Esophagus muscularis mucosa (tissue), 4 donors: ENCODE data around the gene TPO. TPM values are rescaled to one million over a fixed set of nuclear protein-coding genes. Genes with fewer than 3 reads are reported as not detected.

Experiments
- DNase-seq: peaks from one replicate; pipeline ENCODE4 v3.0.0-alpha.2; 2017; ENCODE audit errors: extremely low spot score
- H3K27ac ChIP-seq, 4 donors: fragments of 200-600 bp; sonication (generic); replicated peaks in 1 of 4; 1 replicate in 3 of 4; 2 replicates in 1 of 4; pipeline ENCODE4 v1.5.1; 2016 to 2019; ENCODE audit warnings: mild to moderate bottlenecking in 1 of 4
- H3K27me3 ChIP-seq, 4 donors: fragments of 200-600 bp; sonication (generic); one replicate each; pipeline versions ENCODE4 v1.5.1 to v1.6.0; 2016 to 2019
- H3K36me3 ChIP-seq, 4 donors: fragments of 200-600 bp; sonication (generic); one replicate each; pipeline ENCODE4 v1.5.1; 2016 to 2019
- H3K4me1 ChIP-seq, 4 donors: fragments of 200-600 bp; sonication (generic); one replicate each; pipeline ENCODE4 v1.5.1; 2016 to 2019
- H3K4me3 ChIP-seq, 4 donors: fragments of 200-600 bp; sonication (generic); 1 replicate in 2 of 4; 2 replicates in 2 of 4; pipeline ENCODE4 v1.5.1; 2016 to 2019; ENCODE audit warnings: mild to moderate bottlenecking in 4 of 4, moderate library complexity in 1 of 4
- H3K9me3 ChIP-seq, 4 donors: fragments of 200-600 bp; sonication (generic); 1 replicate in 3 of 4; 2 replicates in 1 of 4; pipeline ENCODE4 v1.5.1; 2016 to 2019
- CTCF ChIP-seq, 3 experiments: fragments of 200-600 bp in 2 of 3; fragments of 450-650 bp in 1 of 3; sonication (generic) in 2 of 3; IDR thresholded peaks; one replicate each; pipeline ENCODE4 v1.5.1; 2017 to 2019; ENCODE audit warnings: antibody characterized with exemption in 3 of 3, mild to moderate bottlenecking in 2 of 3, moderate library complexity in 1 of 3
- EP300 ChIP-seq: sonication (generic); formaldehyde crosslinking; IDR thresholded peaks from one replicate; pipeline ENCODE4 v1.6.1; 2017; ENCODE audit warnings: antibody characterized with exemption
- POLR2A ChIP-seq: fragments of 450-650 bp; IDR thresholded peaks from one replicate; pipeline ENCODE4 v1.6.1; 2017; ENCODE audit warnings: antibody characterized with exemption, moderate library complexity, mild to moderate bottlenecking, low read depth
- POLR2AphosphoS5 ChIP-seq, 2 donors: sonication (generic); formaldehyde crosslinking; IDR thresholded peaks; one replicate each; pipeline ENCODE4 v1.6.1; 2017; ENCODE audit warnings: antibody characterized with exemption in 2 of 2
- WGBS: methylation state at CpG from one replicate; pipeline ENCODE4 v1.1.5; 2018; 5-methylcytosine and 5-hydroxymethylcytosine counted together
- intact Hi-C: fragments of 100-400 bp; cut with DNase I; formaldehyde crosslinking; loops from one replicate; pipeline ENCODE4 v1.15.1; 2023
- total RNA-seq, 4 donors: library from RNA; depleted of rRNA; stranded (reverse); fragments of >200 nt; gene quantifications; one replicate each; pipeline versions ENCODE4 v1.1.0 to v1.2.1, GENCODE V29; 2016

Gene TPO
- total RNA-seq, 4 donors from 2014 or later: 7.1 to 18.4 (median 10.4) TPM

GRCh38 chr2:1479346-1479745 is 66.1 kb downstream of the TPO start:
- Histone ChIP-seq H3K27ac (no peak overlapping the region), H3K4me1 (no peaks in the 10 kb centered on the region), H3K9me3 (no peaks in the 10 kb centered on the region), H3K36me3 (peaks cover 0 to 31% (median 0%) of the 10 kb centered on the region in 4 donors), H3K27me3 (peaks cover 0 to 6% (median 0%) of the 10 kb centered on the region in 4 donors), H3K4me3 (no peak overlapping the region)
- DNase-seq: no peak
- intact Hi-C loops: no loop called here
- TF ChIP-seq POLR2A (no peak), CTCF (IDR thresholded peaks at IDR 0.05) (no peak), POLR2AphosphoS5 (IDR thresholded peaks at IDR 0.05) (no peak), EP300 (no peak)
- 88% methylated on average over 6 of the region's 6 CpGs for WGBS

GRCh38 chr2:1480671-1481076 is 67.4 kb downstream of the TPO start:
- no peak overlapping the region for H3K4me3 ChIP-seq
- H3K36me3 ChIP-seq: peaks cover 0 to 37% (median 0%) of the 10 kb centered on the region in 4 donors
- peaks cover 0 to 6% (median 0%) of the 10 kb centered on the region in 4 donors for H3K27me3 ChIP-seq
- no peaks in the 10 kb centered on the region for H3K9me3 ChIP-seq
- DNase-seq: no peak
- intact Hi-C loops: no loop called here
- no peaks in the 10 kb centered on the region for H3K4me1 ChIP-seq
- TF ChIP-seq EP300 (no peak), POLR2AphosphoS5 (IDR thresholded peaks at IDR 0.05) (no peak), POLR2A (no peak), CTCF (IDR thresholded peaks at IDR 0.05) (no peak)
- H3K27ac ChIP-seq: no peak overlapping the region
- WGBS: 76% methylated on average over 13 of the region's 13 CpGs

GRCh38 chr2:1481406-1482252 is 68.4 kb downstream of the TPO start:
- no peaks in the 10 kb centered on the region for H3K4me1 ChIP-seq
- H3K27me3 ChIP-seq: peaks cover 0 to 10% (median 0%) of the 10 kb centered on the region in 4 donors
- no peak overlapping the region for H3K4me3 ChIP-seq
- DNase-seq: no peak
- WGBS: 92% methylated on average over 12 of the region's 20 CpGs
- TF ChIP-seq EP300 (no peak), CTCF (IDR thresholded peaks at IDR 0.05) (no peak), POLR2A (no peak), POLR2AphosphoS5 (IDR thresholded peaks at IDR 0.05) (no peak)
- no peak overlapping the region for H3K27ac ChIP-seq
- peaks cover 0 to 36% (median 0%) of the 10 kb centered on the region in 4 donors for H3K36me3 ChIP-seq
- no peaks in the 10 kb centered on the region for H3K9me3 ChIP-seq
- intact Hi-C loops: no loop called here

- intact Hi-C loops: no loop called here
- WGBS: 87% methylated on average over 9 of the region's 9 CpGs
- Histone ChIP-seq H3K27me3 (peaks cover 0 to 15% (median 0%) of the 10 kb centered on the region in 4 donors), H3K4me1 (no peaks in the 10 kb centered on the region), H3K9me3 (no peaks in the 10 kb centered on the region), H3K4me3 (no peak overlapping the region), H3K36me3 (peaks cover 0 to 32% (median 0%) of the 10 kb centered on the region in 4 donors), H3K27ac (no peak overlapping the region)
- DNase-seq: no peak
- TF ChIP-seq POLR2A (no peak), POLR2AphosphoS5 (IDR thresholded peaks at IDR 0.05) (no peak), EP300 (no peak), CTCF (IDR thresholded peaks at IDR 0.05) (no peak)
Measured at GRCh38 chr2:1482253-1482675, 69.0 kb downstream of the TPO start.
